HEK293 (cell line): Measurements from ENCODE around the gene IQSEC1.

Experiments
- CTCF ChIA-PET: fragments of 350-600 bp; formaldehyde crosslinking; extraction: SDS; loops from one replicate; lab custom pipeline; 2021; ENCODE audit warnings: antibody characterized with exemption; lab: Yijun Ruan, JAX
- POLR2A ChIA-PET: fragments of 300-600 bp; formaldehyde crosslinking; extraction: SDS; loops from one replicate; lab custom pipeline; 2020; ENCODE audit warnings: antibody characterized with exemption, inconsistent platforms; lab: Yijun Ruan, JAX
- H3K27ac ChIP-seq: fragments of 200-500 bp; sonication (Bioruptor generic); 2 replicates; pipeline ENCODE4 v1.5.1; 2014; ENCODE audit warnings: low read depth, low read length, control low read depth, inconsistent platforms; ENCODE audit errors: extremely low read depth
- H3K36me3 ChIP-seq, 2 experiments: fragments of 200-500 bp in 1 of 2; sonication (Bioruptor generic) in 1 of 2; 1 replicate in 1 of 2; 2 replicates in 1 of 2; pipeline ENCODE4 v1.5.1; 2014 to 2017; ENCODE audit warnings: inconsistent platforms in 2 of 2, low read length in 2 of 2; ENCODE audit not compliant: control insufficient read depth in 2 of 2, insufficient read depth in 1 of 2
- H3K4me1 ChIP-seq: fragments of 200-500 bp; sonication (Bioruptor generic); 2 replicates; pipeline ENCODE4 v1.5.1; 2014; ENCODE audit warnings: mild to moderate bottlenecking, low read length, inconsistent platforms; ENCODE audit not compliant: control insufficient read depth, insufficient read depth
- H3K4me3 ChIP-seq: 2 replicates; pipeline ENCODE4 v1.5.1; 2011; ENCODE audit warnings: low read depth, mild to moderate bottlenecking, control low read depth, low read length, moderate library complexity
- H3K9me3 ChIP-seq: fragments of 200-500 bp; sonication (Bioruptor generic); 2 replicates; pipeline ENCODE4 v1.5.1; 2014; ENCODE audit warnings: low read depth, low read length, inconsistent platforms; ENCODE audit not compliant: control insufficient read depth, insufficient read depth
- BCL11B ChIP-seq: fragments of 450-650 bp; formaldehyde crosslinking; IDR thresholded peaks from 2 replicates; pipeline ENCODE4 v1.5.1; 2016; ENCODE audit warnings: low read depth, missing biosample characterization, missing genetic modification characterization
- EGR2 ChIP-seq: fragments of 450-650 bp; formaldehyde crosslinking; IDR thresholded peaks from 2 replicates; pipeline ENCODE4 v1.5.1; 2016; ENCODE audit warnings: low read depth, missing biosample characterization, missing genetic modification characterization
- KLF9 ChIP-seq: fragments of 450-650 bp; formaldehyde crosslinking; IDR thresholded peaks from 2 replicates; pipeline ENCODE4 v1.5.1; 2016; ENCODE audit warnings: missing biosample characterization, missing genetic modification characterization, low read depth
- OSR2 ChIP-seq: fragments of 450-650 bp; formaldehyde crosslinking; IDR thresholded peaks from 2 replicates; pipeline ENCODE4 v1.5.1; 2016; ENCODE audit warnings: missing biosample characterization, missing genetic modification characterization
- PRDM1 ChIP-seq: fragments of 450-650 bp; formaldehyde crosslinking; IDR thresholded peaks from 2 replicates; pipeline ENCODE4; 2016; ENCODE audit warnings: missing biosample characterization, missing genetic modification characterization
- ZFHX2 ChIP-seq: fragments of 450-650 bp; formaldehyde crosslinking; conservative IDR thresholded peaks from 2 replicates; pipeline ENCODE4 v1.5.1; 2016; ENCODE audit warnings: missing biosample characterization, missing genetic modification characterization
- ZFP3 ChIP-seq: fragments of 450-650 bp; formaldehyde crosslinking; IDR thresholded peaks from 2 replicates; pipeline ENCODE4 v1.5.1; 2016; ENCODE audit warnings: low read depth, missing biosample characterization, missing genetic modification characterization
- ZFP37 ChIP-seq: fragments of 450-650 bp; formaldehyde crosslinking; IDR thresholded peaks from 2 replicates; pipeline ENCODE4 v1.5.1; 2016; ENCODE audit warnings: missing biosample characterization, missing genetic modification characterization
- ZNF174 ChIP-seq: fragments of 450-650 bp; formaldehyde crosslinking; IDR thresholded peaks from 2 replicates; pipeline ENCODE4 v1.5.0; 2017; ENCODE audit warnings: missing biosample characterization, mild to moderate bottlenecking, missing genetic modification characterization
- ZNF341 ChIP-seq: fragments of 450-650 bp; formaldehyde crosslinking; IDR thresholded peaks from 2 replicates; pipeline ENCODE4; 2016; ENCODE audit warnings: low read depth, missing biosample characterization, missing genetic modification characterization
- ZNF530 ChIP-seq: fragments of 450-650 bp; formaldehyde crosslinking; IDR thresholded peaks from 2 replicates; pipeline ENCODE4 v1.5.1; 2016; ENCODE audit warnings: low read depth, missing biosample characterization, missing genetic modification characterization
- ZNF654 ChIP-seq: fragments of 450-650 bp; formaldehyde crosslinking; IDR thresholded peaks from 2 replicates; pipeline ENCODE4 v1.5.1; 2016; ENCODE audit warnings: low read depth, missing biosample characterization, missing genetic modification characterization
- ZNF701 ChIP-seq: fragments of 450-650 bp; formaldehyde crosslinking; IDR thresholded peaks from 2 replicates; pipeline ENCODE4 v1.5.1; 2016; ENCODE audit warnings: missing biosample characterization, missing genetic modification characterization
- ZNF768 ChIP-seq: fragments of 450-650 bp; formaldehyde crosslinking; IDR thresholded peaks from 2 replicates; pipeline ENCODE4 v1.5.1; 2018; ENCODE audit warnings: missing biosample characterization, mild to moderate bottlenecking, missing genetic modification characterization
- ZSCAN23 ChIP-seq: fragments of 450-650 bp; formaldehyde crosslinking; IDR thresholded peaks from 2 replicates; pipeline ENCODE4 v1.5.1; 2016; ENCODE audit warnings: missing biosample characterization, missing genetic modification characterization
- TF ChIP-seq, protein P1 (sequence below): fragments of 450-650 bp; formaldehyde crosslinking; IDR thresholded peaks from 2 replicates; pipeline ENCODE4 v1.5.1; 2016; ENCODE audit warnings: missing biosample characterization, missing genetic modification characterization

IQSEC1 gene

GRCh38 chr3:13009132-13009945 lies 63.9 kb downstream of the IQSEC1 start:
- CTCF ChIA-PET, result interaction anchor here (0.6 to 1.1 kb wide), 3 partner anchors 14 to 205 kb away, joined by 3 to 4 read pairs (median 3); no protein-coding TSS in a partner anchor
- Histone ChIP-seq H3K27ac (no peak overlapping the region), H3K4me3 (no peak overlapping the region), H3K4me1 (peaks cover 4% of the 10 kb centered on the region; the same call in 1 of the 2 replicates), H3K9me3 (no peaks in the 10 kb centered on the region), H3K36me3 (no peaks in the 10 kb centered on the region)
- TF ChIP-seq EGR2 (peak; percentile 51; the same call in 1 of the 2 replicates), ZNF768 (0 out of 2 replicates have a peak, but pooled peaks have one; percentile 15), ZFHX2 (tag by site-specific recombination) (0 out of 2 replicates have a peak, but pooled peaks have one; percentile 29)
- TF ChIP-seq, protein P1, sequence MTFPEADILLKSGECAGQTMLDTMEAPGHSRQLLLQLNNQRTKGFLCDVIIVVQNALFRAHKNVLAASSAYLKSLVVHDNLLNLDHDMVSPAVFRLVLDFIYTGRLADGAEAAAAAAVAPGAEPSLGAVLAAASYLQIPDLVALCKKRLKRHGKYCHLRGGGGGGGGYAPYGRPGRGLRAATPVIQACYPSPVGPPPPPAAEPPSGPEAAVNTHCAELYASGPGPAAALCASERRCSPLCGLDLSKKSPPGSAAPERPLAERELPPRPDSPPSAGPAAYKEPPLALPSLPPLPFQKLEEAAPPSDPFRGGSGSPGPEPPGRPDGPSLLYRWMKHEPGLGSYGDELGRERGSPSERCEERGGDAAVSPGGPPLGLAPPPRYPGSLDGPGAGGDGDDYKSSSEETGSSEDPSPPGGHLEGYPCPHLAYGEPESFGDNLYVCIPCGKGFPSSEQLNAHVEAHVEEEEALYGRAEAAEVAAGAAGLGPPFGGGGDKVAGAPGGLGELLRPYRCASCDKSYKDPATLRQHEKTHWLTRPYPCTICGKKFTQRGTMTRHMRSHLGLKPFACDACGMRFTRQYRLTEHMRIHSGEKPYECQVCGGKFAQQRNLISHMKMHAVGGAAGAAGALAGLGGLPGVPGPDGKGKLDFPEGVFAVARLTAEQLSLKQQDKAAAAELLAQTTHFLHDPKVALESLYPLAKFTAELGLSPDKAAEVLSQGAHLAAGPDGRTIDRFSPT, result no peak
- POLR2A ChIA-PET, result no interaction called here

DNA sequence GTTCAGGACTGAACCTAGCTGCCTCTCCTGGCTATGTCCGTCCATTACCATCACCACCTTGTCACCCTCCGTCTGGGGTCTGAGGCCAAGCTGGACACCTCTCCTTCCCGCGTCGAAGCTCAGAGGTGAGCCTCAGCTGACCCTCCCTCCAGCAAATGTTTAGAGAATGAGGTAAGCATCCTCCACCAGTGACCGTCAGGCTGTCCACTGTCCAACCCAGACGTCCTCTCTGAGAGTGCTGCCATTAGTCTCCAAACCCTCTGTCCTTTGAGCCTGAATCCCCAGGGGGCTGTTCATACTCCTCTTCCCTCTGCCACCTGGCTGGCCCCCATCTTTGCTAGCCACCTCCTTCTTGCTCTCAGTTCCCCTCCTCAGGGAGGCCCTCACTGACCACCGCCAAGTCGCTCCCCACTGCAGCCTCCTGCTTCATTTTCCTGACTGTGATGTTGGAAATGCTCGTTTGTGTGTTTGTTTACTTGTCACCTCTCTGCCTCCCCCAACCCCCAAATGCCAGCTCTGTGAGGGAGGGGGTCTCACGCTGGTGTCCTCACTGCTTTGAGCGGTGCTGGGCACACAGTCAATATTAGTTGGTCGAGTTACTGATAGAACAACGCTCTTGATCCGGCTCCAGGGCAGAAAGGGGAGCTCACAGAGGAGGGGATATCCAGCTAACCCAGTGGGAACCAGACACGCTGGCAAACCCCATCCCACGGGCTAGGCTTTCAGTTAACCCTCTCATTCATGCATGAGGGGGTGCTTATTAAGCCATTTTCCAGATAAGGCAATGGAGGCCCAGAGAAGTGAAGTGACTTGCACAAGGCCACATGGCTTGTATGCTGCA lies 64.9 kb downstream of the IQSEC1 start:
- H3K4me3 ChIP-seq, result no peak overlapping the region
- POLR2A ChIA-PET, result no interaction called here
- H3K4me1 ChIP-seq, result peaks cover 4% of the 10 kb centered on the region; the same call in 1 of the 2 replicates
- no peaks in the 10 kb centered on the region for H3K9me3 ChIP-seq
- H3K27ac ChIP-seq, result no peak overlapping the region
- CTCF ChIA-PET, result interaction anchor here (0.6 to 1.2 kb wide), 2 partner anchors 9 to 322 kb away, joined by 3 read pairs; no protein-coding TSS in a partner anchor
- no peak for TF ChIP-seq PRDM1 (tag by site-specific recombination)
- TF ChIP-seq ZNF174 (tag by site-specific recombination), result no peak
- no peak for TF ChIP-seq KLF9 (tag by site-specific recombination)
- TF ChIP-seq ZNF530, result no peak
- TF ChIP-seq ZNF701 (tag by site-specific recombination), result no peak
- TF ChIP-seq ZFP37, result no peak
- no peak for TF ChIP-seq ZNF341 (tag by site-specific recombination)
- TF ChIP-seq ZNF654 (tag by site-specific recombination), result no peak
- no peak for TF ChIP-seq ZFP3 (tag by site-specific recombination)
- TF ChIP-seq ZSCAN23 (tag by site-specific recombination), result no peak
- TF ChIP-seq OSR2 (tag by site-specific recombination), result no peak
- no peaks in the 10 kb centered on the region for H3K36me3 ChIP-seq

GRCh38 chr3:13007251-13007941 lies 65.8 kb downstream of the IQSEC1 start:
- CTCF ChIA-PET, result interaction anchor here (0.6 to 1.2 kb wide), 3 partner anchors 8 to 12 kb away, joined by 3 to 6 read pairs (median 4); no protein-coding TSS in a partner anchor
- no peak for TF ChIP-seq BCL11B (tag by site-specific recombination)
- peak; percentile 90 for TF ChIP-seq ZFHX2 (tag by site-specific recombination)
- TF ChIP-seq EGR2, result peak; percentile 90
- POLR2A ChIA-PET, result no interaction called here
- no peak overlapping the region for H3K27ac ChIP-seq
- no peaks in the 10 kb centered on the region for H3K36me3 ChIP-seq
- H3K9me3 ChIP-seq, result no peaks in the 10 kb centered on the region
- no peak overlapping the region for H3K4me3 ChIP-seq
- H3K4me1 ChIP-seq, result peaks cover 4% of the 10 kb centered on the region; the same call in 1 of the 2 replicates
